GM03348 (cell line): ENCODE data around the gene PRDM2.
A peak's percentile ranks its signal among the peaks of the same experiment; 100 is the strongest.
"Not testable (repeated sequence)": the region's sequence is repeated elsewhere in the genome, so short reads cannot be mapped to it uniquely, and the experiment has no call there.

Experiments used
- DNase-seq: peaks from one replicate; pipeline ENCODE4 v3.0.0; 2012; ENCODE audit warnings: low spot score

The PRDM2 gene

GRCh38 chr1:13699936-13700520 lies at the start of gene PRDM2:
Gene PRDM2, plus strand, starts transcription at chr1:13700188. Its CDS starts 15,418 bp downstream, at chr1:13715606.
- DNase-seq, result peak; percentile 84

GRCh38 chr1:13651279-13651678 lies 48.7 kb upstream of the PRDM2 start:
- no peak for DNase-seq

- DNase-seq, result no peak
Observed at GRCh38 chr1:13652238-13652637, 47.8 kb upstream of the PRDM2 start.

- peak; percentile 86 for DNase-seq
Observed at GRCh38 chr1:13661539-13661938, 38.4 kb upstream of the PRDM2 start.

- DNase-seq, result peak; percentile 79
Observed at GRCh38 chr1:13662493-13662892, 37.5 kb upstream of the PRDM2 start.

GRCh38 chr1:13663969-13664368 lies 36.0 kb upstream of the PRDM2 start:
- DNase-seq, result no peak

- DNase-seq, result no peak
Observed at GRCh38 chr1:13664451-13664850, 35.5 kb upstream of the PRDM2 start.

- no peak for DNase-seq
Observed at GRCh38 chr1:13666317-13666716, 33.7 kb upstream of the PRDM2 start.

- DNase-seq, result no peak
Observed at GRCh38 chr1:13667691-13668090, 32.3 kb upstream of the PRDM2 start.

GRCh38 chr1:13674377-13674776 lies 25.6 kb upstream of the PRDM2 start:
- no peak for DNase-seq

GRCh38 chr1:13675151-13675651 lies 24.8 kb upstream of the PRDM2 start:
- DNase-seq, result peak; percentile 40

GRCh38 chr1:13677896-13678295 lies 22.1 kb upstream of the PRDM2 start:
- no peak for DNase-seq

GRCh38 chr1:13679651-13680050 lies 20.3 kb upstream of the PRDM2 start:
- peak; percentile 9 for DNase-seq

GRCh38 chr1:13680609-13681008 lies 19.4 kb upstream of the PRDM2 start:
- DNase-seq, result not testable (repeated sequence)

- no peak for DNase-seq
Observed at GRCh38 chr1:13681921-13682320, 18.1 kb upstream of the PRDM2 start.

- DNase-seq, result no peak
Observed at GRCh38 chr1:13682444-13682843, 17.5 kb upstream of the PRDM2 start.

GRCh38 chr1:13683206-13683605 lies 16.8 kb upstream of the PRDM2 start:
- no peak for DNase-seq

GRCh38 chr1:13687151-13687715 lies 12.8 kb upstream of the PRDM2 start:
- no peak for DNase-seq

- DNase-seq, result not testable (repeated sequence)
Observed at GRCh38 chr1:13693094-13693493, 6.9 kb upstream of the PRDM2 start.

- DNase-seq, result no peak
Observed at GRCh38 chr1:13694886-13695684, 4.9 kb upstream of the PRDM2 start.

- DNase-seq, result no peak
Observed at GRCh38 chr1:13697738-13698137, 2.2 kb upstream of the PRDM2 start.

GRCh38 chr1:13699510-13699909 lies 478 bp upstream of the PRDM2 start:
- DNase-seq, result no peak
